H9 (cell line): ENCODE data around the gene SLCO2A1. TPM values are rescaled to one million over a fixed set of nuclear protein-coding genes. Genes with fewer than 3 reads are reported as not detected.
A peak's percentile ranks its signal among the peaks of the same experiment; 100 is the strongest.

Source experiments
- DNase-seq: peaks from one replicate; pipeline ENCODE4 v3.0.0-alpha.2; 2017
- H2AFZ ChIP-seq: one replicate; pipeline ENCODE4 v1.6.1; 2013; ENCODE audit warnings: mild to moderate bottlenecking, low read length, control low read depth, moderate library complexity
- H2AK5ac ChIP-seq: 2 replicates; pipeline ENCODE4 v1.6.1; 2013; ENCODE audit warnings: low read length, control low read depth, mixed read lengths; ENCODE audit not compliant: insufficient read length
- H2BK120ac ChIP-seq: one replicate; pipeline ENCODE4 v1.6.1; 2013; ENCODE audit warnings: low read depth, mild to moderate bottlenecking, low read length, control low read depth, inconsistent platforms; ENCODE audit not compliant: poor library complexity, severe bottlenecking
- H2BK12ac ChIP-seq: 2 replicates; pipeline ENCODE4 v1.6.1; 2013; ENCODE audit warnings: low read length, control low read depth, mixed read lengths, low read depth; ENCODE audit not compliant: insufficient read length
- H2BK15ac ChIP-seq: 2 replicates; pipeline ENCODE4 v1.6.1; 2013; ENCODE audit warnings: low read depth, low read length, control low read depth
- H2BK20ac ChIP-seq: one replicate; pipeline ENCODE4 v1.6.1; 2013; ENCODE audit warnings: low read depth, mild to moderate bottlenecking, low read length, control low read depth, inconsistent platforms; ENCODE audit not compliant: poor library complexity, severe bottlenecking
- H2BK5ac ChIP-seq: 2 replicates; pipeline ENCODE4 v1.6.1; 2013; ENCODE audit warnings: low read length, control low read depth, mixed read lengths; ENCODE audit not compliant: insufficient read length
- H3K14ac ChIP-seq: 2 replicates; pipeline ENCODE4 v1.6.1; 2013; ENCODE audit warnings: low read length, control low read depth; ENCODE audit not compliant: insufficient read depth
- H3K18ac ChIP-seq: 2 replicates; pipeline ENCODE4 v1.6.1; 2013; ENCODE audit warnings: low read depth, mild to moderate bottlenecking, mixed read lengths, low read length, control low read depth; ENCODE audit not compliant: insufficient read length
- H3K23ac ChIP-seq: 2 replicates; pipeline ENCODE4 v1.6.1; 2013; ENCODE audit warnings: low read length, control low read depth, mixed read lengths, low read depth; ENCODE audit not compliant: insufficient read length
- H3K23me2 ChIP-seq: 2 replicates; pipeline ENCODE4 v1.6.1; 2013; ENCODE audit warnings: low read depth, mild to moderate bottlenecking, mixed read lengths, low read length, control low read depth; ENCODE audit not compliant: insufficient read length, poor library complexity, severe bottlenecking
- H3K27ac ChIP-seq: 2 replicates; pipeline ENCODE4 v1.5.1; 2013; ENCODE audit warnings: low read length, control low read depth, mixed read lengths, low read depth; ENCODE audit not compliant: insufficient read length
- H3K27me3 ChIP-seq: 2 replicates; pipeline ENCODE4 v1.6.1; 2013; ENCODE audit warnings: low read length, control low read depth, inconsistent platforms; ENCODE audit not compliant: insufficient read depth
- H3K4ac ChIP-seq: 2 replicates; pipeline ENCODE4 v1.6.1; 2013; ENCODE audit warnings: low read depth, mild to moderate bottlenecking, control low read depth, inconsistent platforms, low read length, moderate library complexity
- H3K4me1 ChIP-seq: 2 replicates; pipeline ENCODE4 v1.6.1; 2013; ENCODE audit warnings: low read length, control low read depth, inconsistent platforms; ENCODE audit not compliant: insufficient read depth
- H3K4me2 ChIP-seq: 2 replicates; pipeline ENCODE4 v1.6.1; 2013; ENCODE audit warnings: low read length, control low read depth, mixed read lengths; ENCODE audit not compliant: insufficient read length, insufficient read depth
- H3K56ac ChIP-seq: 2 replicates; pipeline ENCODE4 v1.6.1; 2013; ENCODE audit warnings: low read depth, mild to moderate bottlenecking, mixed read lengths, low read length, control low read depth; ENCODE audit not compliant: insufficient read length
- H3K79me1 ChIP-seq: 2 replicates; pipeline ENCODE4 v1.6.1; 2013; ENCODE audit warnings: low read depth, mild to moderate bottlenecking, moderate library complexity, low read length, control low read depth, inconsistent platforms; ENCODE audit not compliant: insufficient read depth, poor library complexity, severe bottlenecking
- H3K79me2 ChIP-seq: 2 replicates; pipeline ENCODE4 v1.6.1; 2013; ENCODE audit warnings: low read length, control low read depth, inconsistent platforms; ENCODE audit not compliant: insufficient read depth
- H3K9ac ChIP-seq: 2 replicates; pipeline ENCODE4 v1.6.1; 2013; ENCODE audit warnings: low read length, control low read depth, mixed read lengths; ENCODE audit not compliant: insufficient read length; ENCODE audit errors: extremely low read depth
- H3K9me3 ChIP-seq: one replicate; pipeline ENCODE4 v1.6.1; 2013; ENCODE audit warnings: low read depth, low read length, inconsistent platforms; ENCODE audit not compliant: control insufficient read depth
- H3T11ph ChIP-seq: one replicate; pipeline ENCODE4 v1.6.1; 2013; ENCODE audit warnings: mild to moderate bottlenecking, low read length, control low read depth, inconsistent platforms
- H4K20me1 ChIP-seq: one replicate; pipeline ENCODE4 v1.6.1; 2013; ENCODE audit not compliant: control insufficient read depth, insufficient read length, insufficient read depth
- H4K5ac ChIP-seq: 2 replicates; pipeline ENCODE4 v1.6.1; 2013; ENCODE audit warnings: low read depth, mild to moderate bottlenecking, mixed read lengths, low read length, control low read depth; ENCODE audit not compliant: insufficient read length
- H4K8ac ChIP-seq: replicated peaks from 2 replicates; pipeline ENCODE4 v1.6.1; 2013; ENCODE audit warnings: low read length, control low read depth, mixed read lengths, low read depth; ENCODE audit not compliant: insufficient read length
- H4K91ac ChIP-seq: 2 replicates; pipeline ENCODE4 v1.6.1; 2013; ENCODE audit warnings: low read depth, mild to moderate bottlenecking, moderate library complexity, mixed read lengths, low read length, control low read depth; ENCODE audit not compliant: insufficient read length
- H3K27ac Mint-ChIP-seq, 3 experiments: 2 replicates in 2 of 3; 3 replicates in 1 of 3; pipeline ENCODE4 v1.8.0; 2020 to 2021; ENCODE audit warnings: mixed read lengths in 3 of 3, mild to moderate bottlenecking in 1 of 3, moderate library complexity in 1 of 3
- H3K27me3 Mint-ChIP-seq: 2 replicates; pipeline ENCODE4 v1.8.0; 2021; ENCODE audit warnings: low read depth, mild to moderate bottlenecking, moderate library complexity, mixed read lengths
- H3K36me3 Mint-ChIP-seq, 3 experiments: 2 replicates in 2 of 3; 3 replicates in 1 of 3; pipeline ENCODE4 v1.8.0; 2020 to 2021; ENCODE audit warnings: low read depth in 3 of 3, mixed read lengths in 3 of 3; ENCODE audit not compliant: insufficient read depth in 1 of 3
- H3K4me1 Mint-ChIP-seq, 2 experiments: 2 replicates each; pipeline ENCODE4 v1.8.0; 2020; ENCODE audit warnings: mixed read lengths in 2 of 2
- H3K4me3 Mint-ChIP-seq, 2 experiments: 2 replicates in 1 of 2; 3 replicates in 1 of 2; pipeline ENCODE4 v1.8.0; 2020 to 2021; ENCODE audit warnings: mild to moderate bottlenecking in 2 of 2, mixed read lengths in 2 of 2, moderate library complexity in 1 of 2
- H3K9me3 Mint-ChIP-seq, 2 experiments: 2 replicates in 1 of 2; 3 replicates in 1 of 2; pipeline ENCODE4 v1.8.0; 2020; ENCODE audit warnings: mild to moderate bottlenecking in 2 of 2, mixed read lengths in 2 of 2, moderate library complexity in 1 of 2
- WGBS: extraction: QIAGEN DNeasy Blood & Tissue Kit; methylation state at CpG from one replicate; pipeline ENCODE4 v1.1.7; 2013; ENCODE audit warnings: missing lambda C conversion rate, low lambda C conversion rate, mixed read lengths; ENCODE audit not compliant: insufficient read length; ENCODE audit errors: extremely low coverage; 5-methylcytosine and 5-hydroxymethylcytosine counted together
- total RNA-seq: library from RNA; stranded (reverse); gene quantifications from 2 replicates; pipeline ENCODE4 v1.2.1, GENCODE V29; 2021
- TF ChIP-seq, protein P1 (sequence below): fragments of 200-600 bp; sonication (generic); conservative IDR thresholded peaks from 3 replicates; pipeline ENCODE4 v1.8.0; 2021; ENCODE audit warnings: antibody characterized with exemption, mild to moderate bottlenecking

Gene SLCO2A1
- total RNA-seq, 1 experiment from 2014 or later: 0.98 TPM

DNA sequence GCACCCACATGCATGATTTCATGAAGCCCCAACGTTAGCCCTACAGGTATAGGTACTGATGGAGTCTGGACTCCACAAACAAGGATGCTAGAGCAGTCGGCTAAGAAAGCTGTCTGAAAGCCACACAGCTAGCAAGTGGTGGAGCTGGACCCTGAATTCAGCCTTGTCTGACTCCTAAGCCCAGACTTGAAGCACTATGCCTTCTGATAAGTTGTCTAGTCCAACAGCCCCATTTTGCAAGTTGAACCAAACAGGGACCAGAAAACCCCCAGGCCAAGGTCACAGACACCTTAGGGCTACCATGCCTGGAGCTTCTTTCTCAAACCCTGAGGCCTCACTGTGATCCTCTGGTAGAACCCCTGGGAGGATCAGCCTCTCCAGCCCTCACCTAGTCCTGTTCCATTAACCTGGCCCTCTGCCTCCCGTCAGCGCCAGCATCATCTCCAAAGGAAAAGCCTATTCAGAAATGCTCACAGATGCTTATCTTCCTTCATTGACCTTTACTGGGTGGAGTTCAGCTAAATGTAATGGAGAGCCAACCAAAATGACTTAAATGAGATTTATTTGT, 1.7 kb upstream of the SLCO2A1 start:
- H3K56ac ChIP-seq: no peak overlapping the region
- H3K14ac ChIP-seq: no peak overlapping the region
- no peak overlapping the region for H3K23ac ChIP-seq
- H3K4me1 Mint-ChIP-seq: peaks cover 14 to 21% of the 10 kb centered on the region in 2 experiments
- no CpG with 5 or more reads among the region's 4 CpGs for WGBS
- no peak overlapping the region for H3K9ac ChIP-seq
- H3T11ph ChIP-seq: no peak overlapping the region
- H4K91ac ChIP-seq: no peak overlapping the region
- peaks cover 12% of the 10 kb centered on the region for H3K23me2 ChIP-seq
- TF ChIP-seq, protein P1, sequence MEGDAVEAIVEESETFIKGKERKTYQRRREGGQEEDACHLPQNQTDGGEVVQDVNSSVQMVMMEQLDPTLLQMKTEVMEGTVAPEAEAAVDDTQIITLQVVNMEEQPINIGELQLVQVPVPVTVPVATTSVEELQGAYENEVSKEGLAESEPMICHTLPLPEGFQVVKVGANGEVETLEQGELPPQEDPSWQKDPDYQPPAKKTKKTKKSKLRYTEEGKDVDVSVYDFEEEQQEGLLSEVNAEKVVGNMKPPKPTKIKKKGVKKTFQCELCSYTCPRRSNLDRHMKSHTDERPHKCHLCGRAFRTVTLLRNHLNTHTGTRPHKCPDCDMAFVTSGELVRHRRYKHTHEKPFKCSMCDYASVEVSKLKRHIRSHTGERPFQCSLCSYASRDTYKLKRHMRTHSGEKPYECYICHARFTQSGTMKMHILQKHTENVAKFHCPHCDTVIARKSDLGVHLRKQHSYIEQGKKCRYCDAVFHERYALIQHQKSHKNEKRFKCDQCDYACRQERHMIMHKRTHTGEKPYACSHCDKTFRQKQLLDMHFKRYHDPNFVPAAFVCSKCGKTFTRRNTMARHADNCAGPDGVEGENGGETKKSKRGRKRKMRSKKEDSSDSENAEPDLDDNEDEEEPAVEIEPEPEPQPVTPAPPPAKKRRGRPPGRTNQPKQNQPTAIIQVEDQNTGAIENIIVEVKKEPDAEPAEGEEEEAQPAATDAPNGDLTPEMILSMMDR: no peak
- H2BK20ac ChIP-seq: no peak overlapping the region
- no peak overlapping the region for H3K4ac ChIP-seq
- peaks cover 66% of the 10 kb centered on the region for H3K27me3 Mint-ChIP-seq
- H4K5ac ChIP-seq: no peak overlapping the region
- no peak overlapping the region for H2AK5ac ChIP-seq
- no peak overlapping the region for H3K27ac Mint-ChIP-seq
- H3K79me2 ChIP-seq: no peaks in the 10 kb centered on the region
- peak overlapping the region in 1 of 2 experiments; percentile 7; a peak in 1 of 5 replicates for H3K4me3 Mint-ChIP-seq
- peaks cover 0 to 2% of the 10 kb centered on the region in 2 experiments; a peak in 3 of 5 replicates for H3K9me3 Mint-ChIP-seq
- peaks cover 27% of the 10 kb centered on the region for H3K27me3 ChIP-seq
- no peak overlapping the region for H2BK12ac ChIP-seq
- no peak overlapping the region for H2AFZ ChIP-seq
- no peak for DNase-seq
- H3K27ac ChIP-seq: no peak overlapping the region
- H2BK5ac ChIP-seq: no peak overlapping the region
- no peaks in the 10 kb centered on the region for H4K20me1 ChIP-seq
- no peaks in the 10 kb centered on the region for H3K4me1 ChIP-seq
- H3K36me3 Mint-ChIP-seq: peaks cover 0 to 2% (median 0%) of the 10 kb centered on the region in 3 experiments; a peak in 1 of 7 replicates
- H3K4me2 ChIP-seq: no peak overlapping the region
- no peak overlapping the region for H4K8ac ChIP-seq
- H3K9me3 ChIP-seq: no peaks in the 10 kb centered on the region
- no peaks in the 10 kb centered on the region for H3K79me1 ChIP-seq
- no peak overlapping the region for H2BK120ac ChIP-seq
- H3K18ac ChIP-seq: no peak overlapping the region
- H2BK15ac ChIP-seq: no peak overlapping the region
